ENCODE data around the gene DHRS7B. TPM values are rescaled to one million over a fixed set of nuclear protein-coding genes. Genes with fewer than 3 reads are reported as not detected.
"Not testable (repeated sequence)": the region's sequence is repeated elsewhere in the genome, so short reads cannot be mapped to it uniquely, and the experiment has no call there.

The DHRS7B gene
- polyA plus RNA-seq, 1 experiment = 12.5 TPM

GRCh38 chr17:21082001-21082436 lies 44.7 kb upstream of the DHRS7B start:
- POLR2A ChIA-PET = no interaction called here
- CTCF ChIA-PET = interaction anchor here (1.0 kb wide), 1 partner anchor 37 kb away, joined by 3 read pairs; no protein-coding TSS in a partner anchor
- Histone ChIP-seq H3K4me3 (ENCODE audit: low read depth, low read length) (no peak overlapping the region), H3K27me3 (ENCODE audit: control insufficient read depth, insufficient read depth, low read length) (peaks cover 17% of the 10 kb centered on the region), H3K27ac (ENCODE audit: low read depth, low read length) (no peak overlapping the region), H3K9me3 (ENCODE audit: control insufficient read depth, insufficient read depth, low read length) (no peaks in the 10 kb centered on the region; the same call in 1 of the 2 replicates)
- no peak for TF ChIP-seq CTCF (IDR thresholded peaks at IDR 0.05; ENCODE audit: low read depth, low read length)
- no peak for DNase-seq (ENCODE audit: low read depth, low spot score)

DNA sequence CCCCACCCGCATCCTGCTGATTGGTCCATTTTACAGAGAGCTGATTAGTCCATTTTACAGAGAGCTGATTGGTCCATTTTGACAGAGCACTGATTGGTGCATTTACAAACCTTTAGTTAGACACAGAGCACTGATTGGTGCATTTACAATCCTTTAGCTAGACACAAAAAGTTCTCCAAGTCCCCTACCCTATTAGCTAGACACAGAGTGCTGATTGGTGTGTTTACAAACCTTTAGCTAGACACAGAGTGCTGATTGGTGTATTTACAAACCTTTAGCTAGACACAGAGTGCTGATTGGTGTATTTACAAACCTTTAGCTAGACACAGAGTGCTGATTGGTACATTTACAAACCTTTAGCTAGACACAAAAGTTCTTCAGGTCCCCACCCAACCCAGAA lies 41.5 kb upstream of the DHRS7B start:
- H3K27me3 ChIP-seq (ENCODE audit: control insufficient read depth, insufficient read depth, low read length); H3K4me3 ChIP-seq (ENCODE audit: low read depth, low read length); H3K27ac ChIP-seq (ENCODE audit: low read depth, low read length); H3K9me3 ChIP-seq (ENCODE audit: control insufficient read depth, insufficient read depth, low read length); POLR2A ChIA-PET; DNase-seq (ENCODE audit: low read depth, low spot score); CTCF ChIA-PET: not testable (repeated sequence)

- no peak overlapping the region for H3K4me3 ChIP-seq (ENCODE audit: low read depth, low read length)
- H3K27ac ChIP-seq (ENCODE audit: low read depth, low read length) = no peak overlapping the region
- H3K27me3 ChIP-seq (ENCODE audit: control insufficient read depth, insufficient read depth, low read length) = peaks cover 4% of the 10 kb centered on the region
- CTCF ChIA-PET = no interaction called here
- H3K9me3 ChIP-seq (ENCODE audit: control insufficient read depth, insufficient read depth, low read length) = no peaks in the 10 kb centered on the region; the same call in 1 of the 2 replicates
- DNase-seq (ENCODE audit: low read depth, low spot score) = no peak
- POLR2A ChIA-PET = no interaction called here
- no peak for TF ChIP-seq CTCF (IDR thresholded peaks at IDR 0.05; ENCODE audit: low read depth, low read length)
Measured at GRCh38 chr17:21085707-21086106, 41.1 kb upstream of the DHRS7B start.

- Histone ChIP-seq H3K9me3 (ENCODE audit: control insufficient read depth, insufficient read depth, low read length) (no peaks in the 10 kb centered on the region; the same call in 1 of the 2 replicates), H3K27me3 (ENCODE audit: control insufficient read depth, insufficient read depth, low read length) (no peaks in the 10 kb centered on the region), H3K4me3 (ENCODE audit: low read depth, low read length) (no peak overlapping the region), H3K27ac (ENCODE audit: low read depth, low read length) (no peak overlapping the region)
- TF ChIP-seq CTCF (IDR thresholded peaks at IDR 0.05; ENCODE audit: low read depth, low read length) = no peak
- ChIA-PET CTCF (no interaction called here), POLR2A (no interaction called here)
- DNase-seq (ENCODE audit: low read depth, low spot score) = no peak
Measured at GRCh38 chr17:21089145-21089544, 37.6 kb upstream of the DHRS7B start.

- no peak overlapping the region for H3K27ac ChIP-seq (ENCODE audit: low read depth, low read length)
- CTCF ChIA-PET = interaction anchor here (1.0 to 1.7 kb wide), 2 partner anchors 29 to 97 kb away, joined by 3 to 5 read pairs; no protein-coding TSS in a partner anchor
- DNase-seq (ENCODE audit: low read depth, low spot score) = no peak
- H3K27me3 ChIP-seq (ENCODE audit: control insufficient read depth, insufficient read depth, low read length) = no peaks in the 10 kb centered on the region
- no peak overlapping the region for H3K4me3 ChIP-seq (ENCODE audit: low read depth, low read length)
- POLR2A ChIA-PET = no interaction called here
- H3K9me3 ChIP-seq (ENCODE audit: control insufficient read depth, insufficient read depth, low read length) = no peaks in the 10 kb centered on the region; the same call in 1 of the 2 replicates
- TF ChIP-seq CTCF (IDR thresholded peaks at IDR 0.05; ENCODE audit: low read depth, low read length) = no peak
Measured at GRCh38 chr17:21089933-21090901, 36.5 kb upstream of the DHRS7B start.
